HL-60 (cell line): Measurements from ENCODE around the gene MSN.

Experiments
- DNase-seq, 2 experiments: peaks; one replicate each; pipeline ENCODE4 v3.0.0-alpha.2; 2010 to 2020; ENCODE audit warnings: low read depth in 1 of 2, low spot score in 1 of 2
- H3K27ac ChIP-seq: fragments of 250-450 bp; sonication (Bioruptor Pico); replicated peaks from 2 replicates; pipeline ENCODE4 v1.5.1; 2020; ENCODE audit warnings: mild to moderate bottlenecking, moderate library complexity
- H3K27me3 ChIP-seq: fragments of 250-450 bp; sonication (Bioruptor Pico); 2 replicates; pipeline ENCODE4 v1.5.1; 2021; ENCODE audit warnings: mild to moderate bottlenecking, moderate library complexity; ENCODE audit not compliant: insufficient read depth, poor library complexity, severe bottlenecking
- H3K4me3 ChIP-seq: replicated peaks from 2 replicates; pipeline ENCODE4 v1.5.1; 2011; ENCODE audit warnings: mild to moderate bottlenecking, control low read depth, low read length; ENCODE audit not compliant: insufficient read depth
- CTCF ChIP-seq: IDR thresholded peaks from one replicate; pipeline ENCODE4 v1.5.1; 2011; ENCODE audit warnings: low read length, control low read depth, inconsistent platforms; ENCODE audit not compliant: insufficient read depth
- GABPA ChIP-seq: IDR thresholded peaks from 2 replicates; pipeline ENCODE4 v1.6.1; 2012; ENCODE audit warnings: low read depth
- POLR2AphosphoS5 ChIP-seq: IDR thresholded peaks from 2 replicates; pipeline ENCODE4 v1.6.1; 2012; ENCODE audit warnings: low read depth
- REST ChIP-seq: IDR thresholded peaks from 2 replicates; pipeline ENCODE4 v1.6.1; 2012; ENCODE audit warnings: low read depth; ENCODE audit not compliant: insufficient replicate concordance
- SPI1 ChIP-seq: IDR thresholded peaks from 2 replicates; pipeline ENCODE4 v1.6.1; 2012; ENCODE audit warnings: low read depth, mild to moderate bottlenecking, borderline replicate concordance

The MSN gene

GRCh38 chrX:65668377-65669310, 1.2 kb downstream of the MSN start:
- H3K27ac ChIP-seq, result peak overlapping the region; percentile 90
- TF ChIP-seq POLR2AphosphoS5, result peak; percentile 9; the same call in 1 of the 2 replicates
- TF ChIP-seq GABPA, result no peak
- DNase-seq, result peak; percentile 57 to 82
- H3K4me3 ChIP-seq, result peak overlapping the region; percentile 77
- no peaks in the 10 kb centered on the region for H3K27me3 ChIP-seq

- H3K4me3 ChIP-seq, result peak overlapping the region; percentile 31
- peak overlapping the region; percentile 15; the same call in 1 of the 2 replicates for H3K27ac ChIP-seq
- no peaks in the 10 kb centered on the region for H3K27me3 ChIP-seq
- DNase-seq, result no peak
- TF ChIP-seq CTCF, result no peak
- no peak for TF ChIP-seq REST
- no peak for TF ChIP-seq POLR2AphosphoS5
- no peak for TF ChIP-seq SPI1
- TF ChIP-seq GABPA, result no peak
These were observed 3.8 kb downstream of the MSN start for GRCh38 chrX:65671286-65671685.

GRCh38 chrX:65671966-65672365, 4.5 kb downstream of the MSN start:
- TF ChIP-seq SPI1 (no peak), REST (no peak), GABPA (no peak), POLR2AphosphoS5 (no peak), CTCF (no peak)
- Histone ChIP-seq H3K4me3 (peak overlapping the region; percentile 31), H3K27ac (peak overlapping the region; percentile 16; the same call in 1 of the 2 replicates), H3K27me3 (no peaks in the 10 kb centered on the region)
- DNase-seq, result no peak

- peak overlapping the region; percentile 13; the same call in 1 of the 2 replicates for H3K4me3 ChIP-seq
- H3K27me3 ChIP-seq, result no peaks in the 10 kb centered on the region
- TF ChIP-seq CTCF (no peak), REST (no peak), GABPA (no peak), SPI1 (no peak), POLR2AphosphoS5 (no peak)
- no peak for DNase-seq
- peak overlapping the region; percentile 28 for H3K27ac ChIP-seq
These were observed 6.4 kb downstream of the MSN start for GRCh38 chrX:65673857-65674203.
